ENCODE data around the gene BTBD2.

GRCh38 chr19:2059422-2060201 lies 44.1 kb upstream of the BTBD2 start:
- TF ChIP-seq CTCF (IDR thresholded peaks at IDR 0.05; ENCODE audit: low read depth, low read length, missing input control) (no peak), TAF1 (conservative IDR thresholded peaks at IDR 0.05) (peak; percentile 41), YY1 (IDR thresholded peaks at IDR 0.05) (peak; percentile 92), JUND (IDR thresholded peaks at IDR 0.05) (peak in 1 of 2 donors; percentile 61), FOXA1 (IDR thresholded peaks at IDR 0.05) (peak; percentile 53), RAD21 (IDR thresholded peaks at IDR 0.05) (peak in 1 of 2 donors; percentile 58), RXRA (IDR thresholded peaks at IDR 0.05) (peak; percentile 95 to 96)
- TF ChIP-seq, protein P1, sequence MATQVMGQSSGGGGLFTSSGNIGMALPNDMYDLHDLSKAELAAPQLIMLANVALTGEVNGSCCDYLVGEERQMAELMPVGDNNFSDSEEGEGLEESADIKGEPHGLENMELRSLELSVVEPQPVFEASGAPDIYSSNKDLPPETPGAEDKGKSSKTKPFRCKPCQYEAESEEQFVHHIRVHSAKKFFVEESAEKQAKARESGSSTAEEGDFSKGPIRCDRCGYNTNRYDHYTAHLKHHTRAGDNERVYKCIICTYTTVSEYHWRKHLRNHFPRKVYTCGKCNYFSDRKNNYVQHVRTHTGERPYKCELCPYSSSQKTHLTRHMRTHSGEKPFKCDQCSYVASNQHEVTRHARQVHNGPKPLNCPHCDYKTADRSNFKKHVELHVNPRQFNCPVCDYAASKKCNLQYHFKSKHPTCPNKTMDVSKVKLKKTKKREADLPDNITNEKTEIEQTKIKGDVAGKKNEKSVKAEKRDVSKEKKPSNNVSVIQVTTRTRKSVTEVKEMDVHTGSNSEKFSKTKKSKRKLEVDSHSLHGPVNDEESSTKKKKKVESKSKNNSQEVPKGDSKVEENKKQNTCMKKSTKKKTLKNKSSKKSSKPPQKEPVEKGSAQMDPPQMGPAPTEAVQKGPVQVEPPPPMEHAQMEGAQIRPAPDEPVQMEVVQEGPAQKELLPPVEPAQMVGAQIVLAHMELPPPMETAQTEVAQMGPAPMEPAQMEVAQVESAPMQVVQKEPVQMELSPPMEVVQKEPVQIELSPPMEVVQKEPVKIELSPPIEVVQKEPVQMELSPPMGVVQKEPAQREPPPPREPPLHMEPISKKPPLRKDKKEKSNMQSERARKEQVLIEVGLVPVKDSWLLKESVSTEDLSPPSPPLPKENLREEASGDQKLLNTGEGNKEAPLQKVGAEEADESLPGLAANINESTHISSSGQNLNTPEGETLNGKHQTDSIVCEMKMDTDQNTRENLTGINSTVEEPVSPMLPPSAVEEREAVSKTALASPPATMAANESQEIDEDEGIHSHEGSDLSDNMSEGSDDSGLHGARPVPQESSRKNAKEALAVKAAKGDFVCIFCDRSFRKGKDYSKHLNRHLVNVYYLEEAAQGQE (IDR thresholded peaks at IDR 0.05) = peak; percentile 70
- TF ChIP-seq, protein P2, sequence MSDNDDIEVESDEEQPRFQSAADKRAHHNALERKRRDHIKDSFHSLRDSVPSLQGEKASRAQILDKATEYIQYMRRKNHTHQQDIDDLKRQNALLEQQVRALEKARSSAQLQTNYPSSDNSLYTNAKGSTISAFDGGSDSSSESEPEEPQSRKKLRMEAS (IDR thresholded peaks at IDR 0.05) = peak; percentile 91

Measured in liver (tissue), 3 donors.